ENCODE results near the gene MYLK.

MYLK gene

GRCh38 chr3:123561188-123561587 is 322.9 kb downstream of the MYLK start:
- H3K27me3 Mint-ChIP-seq, result no peaks in the 10 kb centered on the region
- H3K27ac Mint-ChIP-seq, result no peak overlapping the region
- H3K4me1 Mint-ChIP-seq, result no peaks in the 10 kb centered on the region
- H3K9me3 Mint-ChIP-seq, result no peaks in the 10 kb centered on the region
- CTCF ChIA-PET, result interaction anchor here (0.9 to 1.7 kb wide), 2 partner anchors 8 to 71 kb away, joined by 3 to 4 read pairs; no protein-coding TSS in a partner anchor
- no peak for DNase-seq
- H3K36me3 Mint-ChIP-seq, result no peaks in the 10 kb centered on the region
- H3K4me3 Mint-ChIP-seq, result no peak overlapping the region
